ENCODE data around the gene EIF5AL1.

DNA sequence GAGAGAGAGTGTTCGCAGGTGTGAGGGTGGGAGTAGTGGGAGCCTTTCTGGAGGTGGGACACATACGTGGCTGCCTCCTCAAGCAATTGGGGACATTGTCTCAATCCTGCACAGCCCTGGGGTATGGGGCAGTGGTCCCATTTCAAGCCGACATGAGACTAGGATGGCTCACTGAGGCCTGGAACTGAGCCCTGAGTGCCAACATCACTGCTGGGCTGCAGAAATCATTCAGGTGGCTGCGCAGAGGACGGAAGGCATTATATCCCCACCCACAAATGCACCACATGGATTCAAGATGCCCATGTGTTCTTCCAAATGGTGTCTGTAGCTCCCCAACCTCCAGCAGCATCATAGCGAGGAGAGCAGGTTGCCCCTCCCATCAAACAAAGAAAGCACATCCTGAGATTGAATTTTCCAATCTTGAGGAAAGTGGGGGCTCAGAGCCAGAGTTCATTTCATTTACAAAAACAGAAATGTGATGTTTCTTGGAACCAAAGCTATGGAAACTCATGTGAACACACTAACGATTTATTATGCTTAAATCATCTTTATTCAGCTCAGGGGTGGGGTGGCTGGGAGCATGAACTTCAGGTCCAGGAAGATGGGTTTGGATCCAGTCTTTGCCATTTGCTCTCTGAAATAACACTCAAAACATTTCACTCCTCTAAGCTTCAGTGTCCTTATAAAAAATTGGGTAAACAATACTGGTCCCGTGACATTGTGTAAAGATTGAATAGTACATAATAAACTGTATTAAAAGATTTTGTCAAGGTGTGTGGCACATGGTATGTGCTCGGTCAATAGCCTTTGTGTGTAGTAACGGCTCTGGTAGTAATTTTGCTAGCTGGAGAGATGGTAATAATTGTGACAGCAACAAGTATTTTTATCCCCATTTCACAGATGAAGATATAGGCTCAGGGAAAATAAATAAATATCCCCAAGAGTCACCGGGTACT is 43.3 kb downstream of the EIF5AL1 start:
- TF ChIP-seq, protein P1, sequence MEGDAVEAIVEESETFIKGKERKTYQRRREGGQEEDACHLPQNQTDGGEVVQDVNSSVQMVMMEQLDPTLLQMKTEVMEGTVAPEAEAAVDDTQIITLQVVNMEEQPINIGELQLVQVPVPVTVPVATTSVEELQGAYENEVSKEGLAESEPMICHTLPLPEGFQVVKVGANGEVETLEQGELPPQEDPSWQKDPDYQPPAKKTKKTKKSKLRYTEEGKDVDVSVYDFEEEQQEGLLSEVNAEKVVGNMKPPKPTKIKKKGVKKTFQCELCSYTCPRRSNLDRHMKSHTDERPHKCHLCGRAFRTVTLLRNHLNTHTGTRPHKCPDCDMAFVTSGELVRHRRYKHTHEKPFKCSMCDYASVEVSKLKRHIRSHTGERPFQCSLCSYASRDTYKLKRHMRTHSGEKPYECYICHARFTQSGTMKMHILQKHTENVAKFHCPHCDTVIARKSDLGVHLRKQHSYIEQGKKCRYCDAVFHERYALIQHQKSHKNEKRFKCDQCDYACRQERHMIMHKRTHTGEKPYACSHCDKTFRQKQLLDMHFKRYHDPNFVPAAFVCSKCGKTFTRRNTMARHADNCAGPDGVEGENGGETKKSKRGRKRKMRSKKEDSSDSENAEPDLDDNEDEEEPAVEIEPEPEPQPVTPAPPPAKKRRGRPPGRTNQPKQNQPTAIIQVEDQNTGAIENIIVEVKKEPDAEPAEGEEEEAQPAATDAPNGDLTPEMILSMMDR (IDR thresholded peaks at IDR 0.05), result no peak
- TF ChIP-seq POLR2A (IDR thresholded peaks at IDR 0.05), result no peak

Measured in right lobe of liver (tissue), 4 donors.